ENCODE results near the gene LZTS3.

LZTS3 gene

DNA sequence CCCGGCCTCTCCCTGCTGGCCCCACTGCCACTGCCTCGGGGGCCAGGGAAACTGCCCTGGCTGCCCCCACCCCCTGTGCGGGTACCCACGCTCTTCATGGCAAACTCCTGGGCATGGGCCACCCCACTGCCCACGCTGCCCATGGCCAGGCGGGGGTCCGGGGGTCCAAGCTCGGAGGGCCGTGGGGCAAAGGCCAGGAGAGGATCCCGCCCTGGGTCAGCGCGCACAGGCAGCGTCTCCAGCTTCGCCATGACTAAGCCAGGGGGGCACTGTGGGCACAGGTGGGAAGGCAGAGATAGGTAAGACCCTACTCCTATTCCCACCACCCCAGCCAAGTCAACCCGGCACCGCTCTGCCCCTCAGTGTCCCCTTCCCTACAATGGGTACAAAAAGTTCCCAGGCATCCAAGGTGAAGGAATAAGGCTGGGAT is 6.4 kb downstream of the LZTS3 start:
- H3K36me3 ChIP-seq = no peaks in the 10 kb centered on the region
- H3K4me1 ChIP-seq (ENCODE audit: control insufficient read depth in 1 of 2, insufficient read depth in 1 of 2, low read depth in 1 of 2, low read length in 1 of 2) = no peaks in the 10 kb centered on the region
- H3K4me3 ChIP-seq (ENCODE audit: low read depth in 1 of 2, low read length in 1 of 2) = no peak overlapping the region
- TF ChIP-seq CTCF (IDR thresholded peaks at IDR 0.05) = no peak
- H3K27me3 ChIP-seq = peaks cover 82% of the 10 kb centered on the region
- no peaks in the 10 kb centered on the region for H3K9me3 ChIP-seq
- H3K27ac ChIP-seq = no peak overlapping the region

- Histone ChIP-seq H3K4me3 (ENCODE audit: low read depth in 1 of 2, low read length in 1 of 2) (no peak overlapping the region), H3K36me3 (no peaks in the 10 kb centered on the region), H3K27me3 (peaks cover 77% of the 10 kb centered on the region), H3K9me3 (no peaks in the 10 kb centered on the region), H3K4me1 (ENCODE audit: control insufficient read depth in 1 of 2, insufficient read depth in 1 of 2, low read depth in 1 of 2, low read length in 1 of 2) (no peaks in the 10 kb centered on the region), H3K27ac (no peak overlapping the region)
- no peak for TF ChIP-seq CTCF (IDR thresholded peaks at IDR 0.05)
These were observed 6.9 kb downstream of the LZTS3 start for GRCh38 chr20:3166338-3166912.

DNA sequence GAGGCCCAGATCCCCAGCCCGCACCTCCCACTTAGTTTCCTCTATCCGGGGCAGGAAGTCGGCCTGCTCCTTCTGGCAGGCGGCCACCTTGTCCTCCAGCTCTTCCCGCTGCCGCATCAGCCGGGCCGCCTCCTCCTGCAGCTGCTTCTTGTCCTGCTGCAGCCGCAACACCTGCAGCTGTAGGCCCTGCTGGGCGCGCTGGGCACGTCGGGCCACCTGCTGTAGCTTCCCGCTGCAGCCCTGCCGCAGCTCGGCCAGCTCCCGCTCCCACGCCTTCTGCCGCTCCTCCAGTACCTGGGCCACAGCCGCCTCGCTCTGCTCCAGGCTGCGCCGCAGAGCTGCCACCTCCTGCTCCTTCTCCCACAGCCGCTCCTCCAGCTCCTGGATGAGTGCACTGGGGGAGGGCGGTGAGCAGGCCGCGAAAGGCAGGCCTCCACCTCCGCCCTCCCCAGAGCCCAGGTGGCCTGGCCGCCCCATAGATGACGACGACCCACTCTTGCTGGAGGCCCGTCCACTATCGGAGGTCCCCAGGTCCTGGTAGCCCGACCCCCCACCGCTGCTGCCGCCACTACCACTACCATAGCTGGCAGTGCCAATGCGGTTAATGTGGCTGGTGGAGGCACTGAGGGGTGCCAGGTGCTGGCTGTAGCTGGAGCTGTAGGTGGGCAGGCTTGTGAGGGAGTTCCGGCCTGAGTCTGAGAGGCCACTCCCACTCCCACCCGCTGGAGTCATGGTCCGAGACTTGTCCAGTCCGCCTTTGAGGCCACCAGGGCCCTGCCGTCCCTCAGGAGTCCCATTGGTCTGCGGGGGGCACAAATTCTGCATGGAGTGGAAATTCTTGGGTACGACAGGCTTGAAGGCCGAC is 7.6 kb downstream of the LZTS3 start:
- TF ChIP-seq CTCF (IDR thresholded peaks at IDR 0.05) = no peak
- H3K27me3 ChIP-seq = peaks cover 70% of the 10 kb centered on the region
- no peak overlapping the region for H3K4me3 ChIP-seq (ENCODE audit: low read depth in 1 of 2, low read length in 1 of 2)
- H3K9me3 ChIP-seq = no peaks in the 10 kb centered on the region
- no peaks in the 10 kb centered on the region for H3K36me3 ChIP-seq
- H3K4me1 ChIP-seq (ENCODE audit: control insufficient read depth in 1 of 2, insufficient read depth in 1 of 2, low read depth in 1 of 2, low read length in 1 of 2) = no peaks in the 10 kb centered on the region
- no peak overlapping the region for H3K27ac ChIP-seq

DNA sequence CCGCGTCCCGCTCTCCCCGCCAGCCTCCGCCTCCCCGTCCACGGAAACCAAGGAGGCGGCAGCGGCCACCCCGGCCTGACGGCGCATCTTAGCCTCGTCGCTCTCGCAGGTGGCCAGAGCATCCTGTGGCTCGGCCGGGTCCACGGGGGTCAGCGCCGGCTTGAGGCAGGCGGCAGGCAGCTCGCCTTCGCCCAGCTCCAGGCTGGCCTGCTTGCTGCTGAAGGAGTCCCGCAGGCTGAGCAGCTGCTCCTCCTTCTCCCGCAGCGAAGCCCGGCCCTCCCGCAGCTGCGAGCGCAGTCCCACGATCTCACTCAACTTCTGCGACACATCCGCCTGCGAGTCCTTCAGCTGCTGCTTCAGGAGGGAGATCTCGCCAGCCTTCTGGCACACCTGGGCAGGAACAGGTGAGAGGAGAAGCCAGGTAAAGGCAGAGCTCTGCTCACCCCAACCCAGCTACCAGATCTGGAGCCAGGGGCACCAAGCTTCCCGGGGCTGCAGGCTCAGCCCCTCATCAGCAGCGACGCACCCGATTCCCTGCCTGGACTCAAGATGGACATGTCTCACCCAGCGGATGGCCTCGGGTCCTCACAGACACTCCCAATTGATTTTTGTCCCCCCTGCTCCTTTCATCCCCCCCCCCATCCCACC is 8.5 kb downstream of the LZTS3 start:
- no peak for TF ChIP-seq CTCF (IDR thresholded peaks at IDR 0.05)
- Histone ChIP-seq H3K27ac (no peak overlapping the region), H3K4me3 (ENCODE audit: low read depth in 1 of 2, low read length in 1 of 2) (no peak overlapping the region), H3K9me3 (no peaks in the 10 kb centered on the region), H3K36me3 (no peaks in the 10 kb centered on the region), H3K27me3 (peaks cover 62% of the 10 kb centered on the region), H3K4me1 (ENCODE audit: control insufficient read depth in 1 of 2, insufficient read depth in 1 of 2, low read depth in 1 of 2, low read length in 1 of 2) (peaks cover 3% of the 10 kb centered on the region in 2 experiments)

- no peak overlapping the region for H3K27ac ChIP-seq
- no peak for TF ChIP-seq CTCF (IDR thresholded peaks at IDR 0.05)
- H3K4me3 ChIP-seq (ENCODE audit: low read depth in 1 of 2, low read length in 1 of 2) = no peak overlapping the region
- H3K27me3 ChIP-seq = peaks cover 55% of the 10 kb centered on the region
- H3K9me3 ChIP-seq = no peaks in the 10 kb centered on the region
- H3K4me1 ChIP-seq (ENCODE audit: control insufficient read depth in 1 of 2, insufficient read depth in 1 of 2, low read depth in 1 of 2, low read length in 1 of 2) = peaks cover 4 to 6% of the 10 kb centered on the region in 2 experiments
- H3K36me3 ChIP-seq = no peaks in the 10 kb centered on the region
These were observed 9.1 kb downstream of the LZTS3 start for GRCh38 chr20:3164043-3164762.
